GM19035 (cell line): ENCODE measurements around the gene PMVK.
A peak's percentile ranks its signal among the peaks of the same experiment; 100 is the strongest.
"Not testable (repeated sequence)": the region's sequence is repeated elsewhere in the genome, so short reads cannot be mapped to it uniquely, and the experiment has no call there.

ENCODE experiments used
- ATAC-seq: cut with Tn5 transposase; IDR thresholded peaks from one replicate; pipeline ENCODE4 v1.9.1; 2021; ENCODE audit not compliant: unreplicated experiment

Gene PMVK

DNA sequence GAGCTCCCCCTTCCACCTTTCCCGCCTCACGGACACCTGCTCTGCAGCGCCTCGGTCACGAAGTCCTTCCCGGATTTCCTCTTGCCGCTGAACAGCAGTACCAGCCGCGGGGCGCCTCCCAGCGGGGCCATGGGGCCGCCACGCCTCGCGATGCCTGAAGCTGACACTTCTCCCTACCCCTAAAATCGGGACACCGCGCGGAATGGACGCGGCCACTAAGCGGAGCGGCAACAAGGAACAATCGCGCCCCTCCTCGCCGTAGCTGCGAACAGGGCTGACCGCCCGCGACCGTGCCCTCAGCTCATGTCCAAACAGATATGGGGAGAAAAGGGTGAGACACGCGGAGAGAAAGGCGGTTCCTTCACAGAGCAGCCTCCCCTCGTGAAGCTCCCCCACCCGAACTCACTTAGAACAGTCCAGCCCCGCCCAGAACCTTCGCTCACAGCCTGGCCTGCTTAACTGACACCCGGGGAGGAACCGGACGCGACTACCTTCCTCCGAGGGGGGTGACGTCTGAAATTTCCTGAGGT is at the start of gene PMVK:
Gene PMVK (minus strand): TSS at position 165 of the 530 bp plus-strand sequence. CDS start 34 bp downstream, at position 131.
- ATAC-seq = peak; percentile 78

GRCh38 chr1:154983776-154984466 is 47.4 kb upstream of the PMVK start:
- no peak for ATAC-seq

DNA sequence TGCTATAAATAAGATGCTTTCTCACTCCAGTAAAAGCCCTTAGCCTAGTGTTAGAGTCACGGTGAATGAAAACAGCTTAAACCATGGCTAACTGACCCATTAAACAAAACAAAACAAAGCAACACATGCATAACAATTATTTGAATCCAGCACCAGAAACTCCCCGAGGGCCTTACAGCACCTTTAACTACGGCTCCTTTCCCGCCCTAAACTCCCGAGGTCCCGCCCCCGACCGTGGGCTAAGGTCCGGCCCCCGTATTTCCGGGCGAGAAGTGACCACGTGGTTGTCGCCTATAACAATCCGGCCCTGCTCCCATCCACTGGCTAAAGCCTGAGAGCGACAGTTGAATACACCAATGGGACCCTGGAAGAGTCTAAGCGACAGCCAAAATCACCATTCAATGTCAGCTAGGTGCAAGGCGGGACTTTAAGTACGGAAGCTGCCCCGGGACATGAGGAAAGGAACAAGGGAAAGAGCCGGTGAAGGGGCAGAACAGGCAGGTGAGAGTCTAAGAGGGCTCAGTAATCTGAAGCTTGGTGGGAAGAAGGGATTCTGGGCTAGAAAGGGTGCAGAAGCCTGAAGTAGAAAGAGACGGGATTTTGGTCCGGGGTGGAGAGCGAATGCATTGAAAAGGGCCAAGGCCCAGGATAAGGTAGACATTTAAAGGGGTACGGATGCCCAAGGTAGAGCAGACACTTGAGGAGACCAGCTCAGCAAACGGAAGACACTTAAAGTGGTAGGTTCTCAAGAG is 46.6 kb upstream of the PMVK start, which contains the start of gene FLAD1:
Gene FLAD1 (plus strand): TSS at position 448 of the 752 bp plus-strand sequence. CDS start 351 bp downstream, outside the sequence.
- peak; percentile 98 for ATAC-seq

GRCh38 chr1:154982341-154982740 is 45.8 kb upstream of the PMVK start:
- ATAC-seq = no peak

DNA sequence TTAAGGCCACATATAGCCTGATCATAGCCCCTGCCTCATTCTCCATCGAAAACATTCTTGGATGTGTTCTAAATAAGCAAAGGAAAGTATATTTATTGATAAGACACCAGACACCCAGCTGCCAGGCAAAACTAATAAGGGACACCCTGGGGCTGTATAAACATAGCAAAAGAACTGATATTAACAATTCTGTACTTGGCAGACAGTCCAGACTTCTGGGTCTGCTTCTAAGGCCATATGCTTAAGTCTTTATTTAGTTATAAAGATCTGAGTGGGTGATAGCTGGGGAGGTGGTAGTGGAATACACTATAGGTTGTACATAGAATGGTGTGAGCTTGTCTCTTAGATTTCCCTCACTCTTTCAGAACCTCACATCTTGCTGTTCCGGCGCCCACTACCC is 41.8 kb upstream of the PMVK start:
- no peak for ATAC-seq

GRCh38 chr1:154977762-154978161 is 41.2 kb upstream of the PMVK start:
- not testable (repeated sequence) for ATAC-seq

GRCh38 chr1:154975409-154976059 is 39.0 kb upstream of the PMVK start:
- no peak for ATAC-seq

DNA sequence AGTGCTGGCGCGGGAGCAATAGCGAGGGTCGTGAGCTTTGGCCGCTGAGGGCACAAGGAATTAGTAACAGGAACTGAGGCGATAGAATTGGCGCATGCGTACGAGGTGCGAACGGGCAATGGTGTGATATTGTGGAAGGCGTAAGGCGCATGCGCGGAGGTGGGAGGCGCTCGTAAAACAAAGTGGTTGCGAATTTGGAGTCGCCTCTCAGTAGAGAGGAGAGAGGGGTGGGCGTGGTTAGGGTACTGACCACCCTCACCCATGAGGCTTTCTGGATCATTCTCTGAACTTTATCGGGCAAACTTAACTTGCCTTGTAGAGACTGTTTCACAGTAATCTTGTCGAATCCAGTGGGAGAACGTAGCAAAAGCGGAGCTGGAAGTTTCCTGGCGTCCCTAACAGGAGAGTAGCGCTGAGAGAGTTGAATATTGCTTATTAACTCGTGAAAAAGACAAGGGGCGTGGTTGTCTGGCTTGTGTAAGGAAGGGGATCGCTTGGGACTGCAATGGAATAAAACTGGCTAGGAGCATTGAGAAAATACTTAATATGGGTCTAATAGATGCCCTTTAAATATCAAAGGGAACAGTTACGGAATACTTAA is 38.4 kb upstream of the PMVK start:
- peak; percentile 37 for ATAC-seq

DNA sequence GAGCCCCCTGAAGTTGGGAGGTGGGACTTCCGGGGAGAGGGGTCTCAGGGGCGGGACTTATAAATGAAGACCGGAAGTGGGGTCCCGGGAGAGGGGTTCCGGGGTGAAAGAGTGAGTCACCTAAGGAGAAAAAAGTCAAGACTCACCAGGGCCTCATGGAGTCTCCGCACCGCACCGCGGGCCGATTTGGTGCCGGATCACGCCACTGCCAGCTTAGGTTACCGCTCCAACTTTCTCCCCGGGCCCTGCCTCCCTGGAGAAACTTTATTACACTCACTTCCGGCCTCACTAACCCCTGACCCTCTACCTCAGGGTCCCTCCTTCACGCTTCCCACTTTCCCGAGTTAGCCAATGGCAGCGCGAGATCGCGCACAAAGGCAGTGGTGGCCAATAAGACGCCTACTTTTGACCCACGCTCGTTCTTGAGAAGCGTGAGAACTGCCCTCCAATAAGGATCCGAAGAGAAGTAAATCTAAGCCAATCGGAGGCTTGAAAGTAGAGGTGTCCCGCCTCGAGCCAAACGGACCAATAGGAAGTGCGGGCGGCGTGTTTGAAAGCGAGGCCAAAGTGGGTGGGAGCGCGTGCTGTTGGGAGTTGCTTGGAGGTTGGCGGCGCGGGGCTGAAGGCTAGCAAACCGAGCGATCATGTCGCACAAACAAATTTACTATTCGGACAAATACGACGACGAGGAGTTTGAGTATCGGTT is 37.7 kb upstream of the PMVK start, which contains the start of gene CKS1B:
Gene CKS1B (plus strand): TSS at position 580 of the 706 bp plus-strand sequence. CDS start 65 bp downstream, at position 645.
- ATAC-seq = peak; percentile 77

DNA sequence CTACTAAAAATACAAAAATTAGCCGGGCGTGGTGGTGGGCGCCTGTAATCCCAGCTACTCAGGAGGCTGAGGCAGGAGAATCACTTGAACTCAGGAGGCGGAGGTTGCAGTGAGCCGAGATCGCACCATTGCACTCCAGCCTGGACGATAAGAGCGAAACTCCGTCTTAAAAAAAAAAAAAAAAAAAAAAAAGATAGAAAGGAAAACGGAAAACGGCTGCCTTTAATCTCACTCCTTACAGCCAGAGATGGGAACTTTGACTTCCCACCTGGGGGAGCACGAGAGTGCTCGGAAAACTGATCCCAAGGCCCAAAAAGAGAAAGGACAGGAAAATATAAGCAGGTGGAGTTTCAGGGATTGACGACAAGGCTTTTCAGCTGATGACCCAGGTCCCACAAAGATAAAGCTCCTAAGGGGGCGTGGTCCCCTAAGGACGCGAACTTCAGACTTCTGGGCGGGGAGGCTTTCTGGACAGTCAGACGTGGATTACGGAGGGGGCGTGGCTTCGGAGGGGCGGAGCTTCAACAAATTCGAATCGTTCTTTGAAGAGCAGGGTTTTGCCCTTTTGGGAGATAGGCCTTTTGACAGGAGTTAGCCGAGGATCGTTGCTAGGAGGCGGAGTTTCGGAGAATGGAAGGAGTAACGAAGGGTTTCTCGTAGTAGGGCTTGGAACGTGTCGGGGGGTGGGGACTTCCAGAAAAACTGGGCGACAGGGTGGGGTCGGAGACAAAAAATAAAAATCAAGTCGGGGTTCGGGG is 37.0 kb upstream of the PMVK start:
- no peak for ATAC-seq

DNA sequence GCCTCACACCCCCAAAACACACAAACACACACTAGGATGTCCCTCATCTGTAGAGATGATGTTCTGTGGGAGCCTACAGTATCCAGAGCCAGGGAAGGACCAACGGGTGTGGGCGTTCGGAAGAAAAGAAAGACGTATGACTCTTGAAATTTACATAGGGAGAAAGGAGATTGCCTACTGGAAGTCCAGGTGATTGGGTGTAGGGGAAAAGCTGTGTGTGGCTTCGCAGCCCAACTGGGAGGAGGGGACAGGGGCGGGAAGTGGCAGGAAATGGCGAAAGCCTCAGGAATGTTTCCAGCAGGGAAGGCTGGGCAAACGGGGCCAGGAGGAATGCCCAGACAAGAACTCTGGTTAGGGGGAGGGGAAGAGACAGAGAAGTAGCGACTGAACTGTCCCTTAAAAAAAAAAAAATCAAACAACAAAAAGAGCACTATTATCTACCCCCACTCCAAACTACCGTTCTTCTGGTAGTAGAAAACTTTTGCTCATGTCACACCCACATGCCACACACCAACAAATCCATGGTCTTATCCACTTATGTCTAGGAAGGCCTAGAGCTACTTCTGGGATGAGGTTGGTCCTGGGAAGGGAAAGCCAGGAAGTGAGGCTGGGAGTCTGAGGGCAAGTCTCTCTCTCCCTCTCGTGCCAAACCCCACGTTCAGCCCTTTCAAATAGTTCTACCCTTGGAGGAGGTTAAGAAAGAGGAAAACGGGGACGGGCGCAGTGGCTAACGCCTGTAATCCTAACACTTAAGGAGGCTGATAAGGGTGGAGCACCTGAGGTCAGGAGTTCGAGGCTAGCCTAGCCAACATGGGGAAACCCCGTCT is 36.2 kb upstream of the PMVK start:
- ATAC-seq = no peak

DNA sequence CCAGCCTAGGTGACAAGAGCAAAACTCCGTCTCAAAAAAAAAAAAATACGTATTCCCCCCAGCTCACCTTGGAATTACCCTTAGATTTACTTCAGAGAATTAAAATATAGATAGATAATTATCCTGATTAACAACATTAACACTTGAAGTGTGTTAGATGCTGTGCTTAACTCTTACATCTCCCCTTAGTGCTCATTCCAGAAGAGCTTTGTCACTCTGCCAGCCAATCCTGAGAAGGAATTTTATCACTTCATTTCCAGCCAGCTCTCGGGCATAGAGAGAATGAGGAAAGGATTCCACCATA is 35.6 kb upstream of the PMVK start:
- no peak for ATAC-seq

GRCh38 chr1:154971341-154971998 is 35.0 kb upstream of the PMVK start:
- no peak for ATAC-seq

GRCh38 chr1:154970631-154971340 is 34.3 kb upstream of the PMVK start, which contains the start of gene SHC1:
Gene SHC1 (minus strand): TSS chr1:154970747. CDS start chr1:154970526, 221 bp downstream.
- ATAC-seq = no peak

- ATAC-seq = no peak
Measured at GRCh38 chr1:154969860-154970452, 33.4 kb upstream of the PMVK start.

DNA sequence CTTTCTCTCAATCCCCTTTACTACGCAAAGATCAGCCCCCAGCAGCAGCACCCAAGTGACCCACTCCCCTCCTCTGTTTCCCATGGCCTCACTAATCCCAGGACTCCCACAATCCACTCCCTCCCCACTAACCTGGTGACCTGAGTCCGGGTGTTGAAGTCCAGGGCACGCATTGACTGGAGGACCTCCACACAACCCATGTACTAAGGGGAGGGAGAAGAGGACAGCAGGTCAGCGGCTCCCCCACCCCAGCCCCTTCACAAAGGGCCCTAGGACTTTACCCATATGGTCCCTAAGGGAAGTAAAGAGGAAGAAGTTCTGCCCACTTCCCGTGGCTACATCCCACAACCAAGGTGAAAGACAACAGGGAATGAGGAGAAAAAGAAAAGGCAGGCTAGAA is 32.7 kb upstream of the PMVK start:
- ATAC-seq = no peak

DNA sequence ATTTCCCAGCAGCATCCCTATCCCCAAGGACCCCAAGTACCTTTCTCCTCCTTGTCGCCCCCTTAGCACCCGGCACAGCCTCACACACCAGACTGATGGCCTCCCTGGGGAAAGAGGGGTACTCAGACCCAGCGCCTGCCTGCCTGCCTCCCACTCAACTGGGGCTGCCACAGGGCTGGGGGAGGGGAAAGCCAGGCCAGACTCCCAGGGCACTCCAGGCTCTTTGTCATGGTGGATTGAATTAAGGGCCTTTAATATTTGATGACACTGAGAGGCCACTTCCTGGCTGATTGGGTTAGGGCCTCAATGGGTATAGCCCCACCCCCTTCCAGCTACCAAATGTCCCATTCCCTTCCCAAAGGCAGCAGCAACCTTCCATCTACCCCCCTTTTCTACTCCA is 32.2 kb upstream of the PMVK start:
- no peak for ATAC-seq
